Hematopoietic multipotent progenitor cell treated with erythropoietin and hydrocortisone succinate and interleukin-3 and kit ligand, for 4 days (in vitro differentiated cells): ENCODE measurements around the gene IL22.
A peak's percentile ranks its signal among the peaks of the same experiment; 100 is the strongest.
"Not testable (repeated sequence)": the region's sequence is repeated elsewhere in the genome, so short reads cannot be mapped to it uniquely, and the experiment has no call there.

ENCODE experiments used
- DNase-seq: peaks from one replicate; pipeline ENCODE4 v3.0.0-alpha.2; 2015

Gene IL22

DNA sequence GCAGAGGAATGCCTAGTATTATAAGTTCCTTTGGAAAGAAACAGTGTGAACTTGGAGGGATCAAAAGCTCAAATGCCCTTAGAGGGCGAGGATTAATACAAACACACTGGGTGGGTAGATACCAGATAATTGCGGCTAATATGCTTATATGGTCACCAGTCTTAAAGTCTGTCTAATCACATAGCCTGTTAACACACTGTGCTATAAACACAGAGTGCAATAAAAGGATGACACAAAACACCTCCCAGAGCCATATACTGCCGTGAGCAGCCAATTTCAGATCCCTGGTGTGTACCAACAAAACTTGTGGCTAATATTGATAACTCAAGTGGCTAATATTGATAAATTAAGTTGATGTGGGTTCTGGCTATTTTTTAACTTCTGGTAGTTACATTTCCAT is 26.0 kb downstream of the IL22 start:
- DNase-seq, result no peak

DNA sequence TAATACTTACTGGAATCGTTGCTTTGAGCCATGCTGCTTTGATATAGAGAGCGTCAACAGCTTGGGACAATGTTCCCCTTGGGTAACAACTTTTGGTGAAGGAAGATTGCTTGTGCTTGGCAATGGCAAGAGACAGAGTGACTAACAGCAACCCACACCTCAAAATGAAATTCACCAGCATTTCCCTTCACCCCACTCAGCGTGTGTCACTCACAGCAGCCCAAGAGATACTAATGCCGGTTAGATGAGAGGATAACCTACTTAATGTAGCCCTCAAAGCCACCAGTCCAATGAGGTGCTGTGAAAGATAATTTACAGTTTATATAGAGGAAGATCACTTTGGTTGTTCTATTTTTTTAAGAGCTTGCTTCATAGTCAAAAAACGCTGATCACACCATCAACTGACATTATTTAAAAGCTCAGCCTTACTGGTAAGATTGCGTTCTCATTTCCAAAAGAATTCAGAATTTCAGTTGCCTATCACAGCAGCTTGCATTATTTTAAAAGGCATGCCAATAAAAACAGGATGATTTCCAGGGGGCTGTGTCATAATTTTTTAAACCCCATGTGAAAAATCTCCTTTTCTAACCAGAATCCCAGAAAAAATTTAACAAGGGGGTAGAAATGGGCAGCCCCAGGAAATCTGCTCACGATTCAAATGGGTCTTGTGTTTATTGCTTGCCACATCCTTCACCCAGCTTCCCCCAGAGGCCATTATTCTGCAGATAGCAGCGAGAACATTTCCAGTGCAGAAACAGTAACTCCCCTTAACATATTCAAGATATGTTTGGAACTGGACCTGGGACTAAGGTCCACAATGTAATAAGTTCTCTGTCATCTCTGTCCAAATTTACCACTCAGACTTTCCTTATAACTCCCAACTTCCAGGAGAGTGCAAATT is 27.6 kb downstream of the IL22 start, which contains the start of gene IL26:
Gene IL26 (minus strand): TSS at position 235 of the 901 bp plus-strand sequence. CDS start 54 bp downstream, at position 181.
- no peak for DNase-seq

DNA sequence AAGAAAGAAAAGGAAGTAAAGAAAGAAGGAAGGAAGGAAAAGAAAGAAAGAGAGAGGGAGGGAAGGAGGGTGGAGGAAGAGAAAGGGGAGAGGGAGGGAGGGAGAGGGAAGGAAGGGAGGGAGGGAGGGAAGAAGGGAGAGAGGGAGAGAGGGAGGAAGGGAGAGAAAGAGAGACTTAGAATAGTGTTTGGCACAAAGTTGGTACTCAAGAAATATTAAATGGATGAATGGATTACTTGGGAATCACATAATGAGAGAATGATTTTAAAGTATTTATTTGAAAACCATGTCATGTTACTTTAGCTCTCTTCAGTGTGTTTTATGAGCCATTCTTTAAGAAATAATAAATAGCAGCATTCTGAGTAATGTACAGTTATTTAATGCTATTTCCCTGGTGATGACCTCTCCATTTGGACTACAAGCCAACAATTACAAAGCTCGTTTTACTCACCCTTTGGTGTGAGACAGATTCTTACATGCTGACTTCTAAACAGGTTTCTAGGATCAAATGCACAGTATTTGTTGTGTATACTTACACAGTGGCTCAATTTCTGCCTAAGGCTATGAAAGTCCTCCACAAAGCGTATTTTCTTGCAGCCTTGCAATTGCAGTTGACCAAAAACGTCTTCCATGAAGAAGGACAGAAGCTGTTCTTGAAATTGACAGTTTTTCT is 28.7 kb downstream of the IL22 start:
- no peak for DNase-seq

GRCh38 chr12:68223067-68223747 is 30.2 kb downstream of the IL22 start:
- peak; percentile 88 for DNase-seq

- peak; percentile 10 for DNase-seq
Observed at GRCh38 chr12:68222326-68222725, 31.1 kb downstream of the IL22 start.

- DNase-seq, result no peak
Observed at GRCh38 chr12:68221497-68221896, 31.9 kb downstream of the IL22 start.

DNA sequence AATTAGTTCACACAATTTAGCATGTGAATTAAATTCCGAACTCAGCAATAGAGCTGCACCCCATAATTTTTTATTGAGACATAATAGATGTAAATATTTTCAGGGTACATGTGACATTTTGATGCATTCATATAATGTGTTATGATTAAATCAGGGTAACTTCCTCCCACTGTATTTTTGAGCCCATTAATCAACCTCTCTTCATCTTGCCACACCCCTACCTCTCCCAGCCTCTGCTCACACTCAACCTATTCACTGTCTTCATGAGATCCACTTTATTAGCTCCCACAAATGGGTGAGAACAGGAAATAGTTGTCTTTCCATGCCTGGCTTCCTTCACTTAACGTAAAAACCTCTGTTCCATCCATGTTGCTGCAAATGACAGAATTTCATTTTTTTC is 42.5 kb downstream of the IL22 start:
- no peak for DNase-seq

DNA sequence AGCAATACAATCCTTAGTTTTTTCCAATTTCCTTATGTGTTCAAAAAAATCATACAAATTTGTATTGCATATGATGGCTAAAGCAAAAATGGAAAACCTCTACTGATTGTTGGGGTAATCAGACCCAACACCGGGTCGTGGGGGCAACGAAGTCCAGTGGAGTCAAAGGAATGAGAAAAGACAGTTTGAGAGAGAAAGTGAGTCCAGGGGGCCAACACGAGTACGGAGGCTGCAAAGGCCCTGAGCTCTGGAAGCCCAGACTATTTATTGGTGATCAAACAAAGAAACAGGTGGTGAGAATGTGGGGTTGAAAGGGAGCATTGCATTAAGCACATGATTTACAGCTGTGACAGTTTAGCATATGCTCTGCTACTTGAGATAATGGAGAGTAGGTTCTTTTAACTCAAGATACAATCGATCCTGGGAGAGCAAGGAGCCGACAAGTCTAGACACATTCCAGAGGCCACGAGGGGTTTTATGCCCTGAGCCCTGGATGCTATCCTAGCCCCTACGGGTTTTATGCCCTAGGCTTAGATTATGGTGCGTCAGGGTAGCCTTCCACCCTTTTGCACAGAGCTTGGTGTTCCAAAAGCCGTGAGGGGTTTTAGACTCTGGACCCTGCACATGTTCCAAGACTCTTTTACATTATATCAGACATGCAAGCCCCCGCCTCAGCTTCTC is 44.2 kb downstream of the IL22 start:
- not testable (repeated sequence) for DNase-seq

DNA sequence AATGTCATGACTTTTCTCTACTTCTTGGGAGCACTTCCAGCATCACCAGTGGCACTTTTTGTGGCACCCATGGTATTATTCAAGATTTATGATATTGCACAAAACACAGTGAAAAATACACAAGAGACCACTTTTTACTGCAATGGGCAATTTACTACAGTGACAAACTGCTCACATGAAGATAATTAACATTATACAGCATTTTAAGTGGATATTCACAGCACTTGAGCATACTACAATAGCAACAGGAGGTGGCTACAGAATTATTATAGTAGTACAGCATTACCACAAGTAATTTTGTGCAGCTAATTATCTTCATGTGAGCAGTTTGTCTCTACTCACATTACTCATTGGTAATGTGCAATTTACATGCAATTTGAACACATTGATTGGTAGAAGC is 46.1 kb downstream of the IL22 start:
- no peak for DNase-seq

DNA sequence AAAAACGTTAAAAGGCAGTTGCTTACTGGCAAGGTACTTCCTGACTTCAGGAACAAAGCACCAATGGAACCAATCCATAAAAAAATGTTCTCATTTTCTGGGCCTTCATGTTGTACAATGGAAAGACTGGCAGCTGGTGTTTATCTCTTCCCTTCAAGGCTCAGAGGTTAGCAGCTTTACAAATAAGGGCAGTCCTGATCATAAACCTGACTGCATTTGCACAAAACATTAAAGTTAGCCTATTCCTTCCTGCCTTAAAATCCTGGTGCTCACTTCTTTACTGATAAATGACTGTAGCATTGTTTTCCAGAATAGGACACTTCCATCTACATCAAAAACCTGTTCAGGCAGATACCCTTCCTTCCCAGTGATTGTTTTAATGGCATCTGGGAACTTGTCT is 47.0 kb downstream of the IL22 start:
- no peak for DNase-seq

- DNase-seq, result peak; percentile 37
Observed at GRCh38 chr12:68203460-68203875, 49.9 kb downstream of the IL22 start.

- DNase-seq, result peak; percentile 10
Observed at GRCh38 chr12:68200854-68201253, 52.5 kb downstream of the IL22 start.

GRCh38 chr12:68199127-68199526 is 54.3 kb downstream of the IL22 start:
- DNase-seq, result no peak

GRCh38 chr12:68198507-68199086 is 54.8 kb downstream of the IL22 start:
- DNase-seq, result no peak
